B cell (primary cell): ENCODE results near the gene SNED1.

ENCODE experiments used
- CTCF ChIP-seq: fragments of 200-600 bp; IDR thresholded peaks from one replicate; pipeline ENCODE4 v1.8.0; 2022; ENCODE audit warnings: antibody characterized with exemption, mild to moderate bottlenecking
- EZH2 ChIP-seq: IDR thresholded peaks from 2 replicates; pipeline ENCODE4 v1.6.1; 2012; ENCODE audit warnings: borderline replicate concordance, low read depth, mild to moderate bottlenecking, moderate library complexity, low read length; ENCODE audit not compliant: insufficient read depth, poor library complexity, severe bottlenecking

- TF ChIP-seq CTCF (no peak), EZH2 (no peak)
These were observed 4.0 kb downstream of the SNED1 start for GRCh38 chr2:241002275-241003046.
